Subcutaneous adipose tissue (tissue), 4 donors: ENCODE results near the gene EPB41. TPM values are rescaled to one million over a fixed set of nuclear protein-coding genes. Genes with fewer than 3 reads are reported as not detected.

Experiments
- CTCF ChIP-seq: fragments of 450-650 bp; IDR thresholded peaks from one replicate; pipeline ENCODE4 v1.5.1; 2016; ENCODE audit warnings: low read depth, mild to moderate bottlenecking, control low read depth, antibody characterized with exemption, moderate library complexity
- total RNA-seq, 4 donors: library from RNA; depleted of rRNA; stranded (reverse); fragments of >200 nt; gene quantifications; one replicate each; pipeline ENCODE4 v1.1.0, GENCODE V29; 2016

EPB41 gene
- total RNA-seq, 4 donors from 2014 or later: 30.8 to 66.1 (median 43.0) TPM

DNA sequence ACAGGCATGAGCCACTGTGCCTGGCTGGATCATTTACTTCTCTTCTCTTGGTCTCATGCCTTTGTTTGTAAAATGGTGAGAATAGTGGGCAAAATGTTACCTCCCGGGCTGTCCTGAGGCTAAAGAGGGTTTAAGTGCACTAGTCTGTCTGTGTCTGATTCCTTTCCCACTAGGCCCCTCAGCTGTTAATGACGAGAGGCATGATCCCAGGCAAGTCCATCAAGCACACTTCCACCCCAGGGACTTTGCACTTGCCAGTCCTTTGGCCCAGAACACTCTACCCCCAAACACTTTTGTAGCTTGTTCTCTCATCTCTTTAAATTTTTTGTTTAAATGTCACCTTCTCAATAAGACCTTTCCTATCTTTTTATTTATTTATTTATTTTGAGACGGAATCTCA lies 13.8 kb upstream of the EPB41 start:
- no peak for TF ChIP-seq CTCF

GRCh38 chr1:28902738-28903137 lies 11.6 kb upstream of the EPB41 start:
- no peak for TF ChIP-seq CTCF

- TF ChIP-seq CTCF: no peak
These were observed 8.3 kb upstream of the EPB41 start for GRCh38 chr1:28905921-28906666.

DNA sequence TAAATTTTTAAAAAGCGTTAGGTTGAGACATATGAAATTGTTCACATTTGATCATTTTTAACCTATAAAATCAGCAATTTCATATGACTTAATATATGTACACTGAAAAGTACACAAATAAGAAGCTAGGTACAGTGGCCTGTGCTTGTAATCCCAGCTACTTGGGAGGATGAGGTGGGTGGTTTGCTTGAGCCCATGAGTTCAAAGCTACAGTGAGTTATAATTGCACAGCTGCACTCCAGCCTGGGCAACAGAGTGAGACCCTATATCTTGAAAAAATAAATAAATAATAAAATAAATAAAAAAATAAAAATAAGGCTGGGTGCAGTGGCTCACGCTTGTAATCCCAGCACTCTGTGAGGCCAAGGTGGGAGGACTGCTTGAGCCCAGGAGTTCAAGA lies 5.2 kb upstream of the EPB41 start:
- no peak for TF ChIP-seq CTCF

- TF ChIP-seq CTCF: no peak
These were observed 3.8 kb upstream of the EPB41 start for GRCh38 chr1:28910379-28911115.

- TF ChIP-seq CTCF: no peak
These were observed 562 bp upstream of the EPB41 start for GRCh38 chr1:28913786-28914227.
